Activated CD4-positive, alpha-beta T cell treated with anti-CD3 and anti-CD28 coated beads, Interleukin-2, amount 10 ng/mL, durations not matched to agents 7 days and 5 days (primary cell): ENCODE results near the gene RPSA. TPM values are rescaled to one million over a fixed set of nuclear protein-coding genes. Genes with fewer than 3 reads are reported as not detected.
A peak's percentile ranks its signal among the peaks of the same experiment; 100 is the strongest.
"Not testable (repeated sequence)": the region's sequence is repeated elsewhere in the genome, so short reads cannot be mapped to it uniquely, and the experiment has no call there.

Experiments
- CTCF ChIA-PET: fragments of 350-600 bp; sonication (Branson Sonifier 250); formaldehyde crosslinking; loops from one replicate; lab custom pipeline; 2021; ENCODE audit warnings: antibody characterized with exemption; lab: Charles Lee
- POLR2A ChIA-PET: fragments of 350-600 bp; sonication (Branson Sonifier 250); formaldehyde crosslinking; loops from one replicate; lab custom pipeline; 2021; ENCODE audit warnings: antibody characterized with exemption; lab: Charles Lee
- DNase-seq: peaks from one replicate; pipeline ENCODE4 v3.0.0-alpha.2; 2020
- H3K27ac Mint-ChIP-seq: one replicate; pipeline ENCODE4 v1.8.0; 2021; ENCODE audit warnings: mild to moderate bottlenecking, moderate library complexity, mixed read lengths
- H3K27me3 Mint-ChIP-seq: one replicate; pipeline ENCODE4 v1.8.0; 2021; ENCODE audit warnings: mixed read lengths
- H3K36me3 Mint-ChIP-seq: one replicate; pipeline ENCODE4 v1.8.0; 2021; ENCODE audit warnings: low read depth, mixed read lengths
- H3K4me1 Mint-ChIP-seq: one replicate; pipeline ENCODE4 v1.8.0; 2021; ENCODE audit warnings: mixed read lengths
- H3K4me3 Mint-ChIP-seq: one replicate; pipeline ENCODE4 v1.8.0; 2021; ENCODE audit warnings: mild to moderate bottlenecking, moderate library complexity, mixed read lengths
- H3K9me3 Mint-ChIP-seq: one replicate; pipeline ENCODE4 v1.8.0; 2021; ENCODE audit warnings: mixed read lengths
- total RNA-seq, 2 experiments: library from RNA; stranded (reverse); gene quantifications; one replicate each; pipeline ENCODE4 v1.2.3, GENCODE V29; 2021

Gene RPSA
- 1,000 to 10,000 TPM; 1,760 to 1,774 TPM for total RNA-seq

- Mint-ChIP-seq H3K9me3 (no peaks in the 10 kb centered on the region), H3K36me3 (peaks cover 57% of the 10 kb centered on the region), H3K27me3 (no peaks in the 10 kb centered on the region), H3K4me1 (peaks cover 55% of the 10 kb centered on the region), H3K4me3 (peak within 1 kb of the TSS; percentile 81), H3K27ac (peak within 1 kb of the TSS; percentile 94)
- peak; percentile 98 for DNase-seq
- CTCF ChIA-PET: interaction anchor here (1.0 to 5.0 kb wide), 10 partner anchors 9 to 347 kb away, joined by 3 to 26 read pairs (median 4); partner anchors contain the start of genes GORASP1 and TTC21A
- POLR2A ChIA-PET: interaction anchor here (1.7 kb wide), 1 partner anchor 8 kb away, joined by 9 read pairs; no protein-coding TSS in a partner anchor
Observed at GRCh38 chr3:39406368-39407258, at the start of gene RPSA. RPSA (plus strand) TSS chr3:39406720; CDS start chr3:39407654, 934 bp downstream.

GRCh38 chr3:39358333-39358732, 48.2 kb upstream of the RPSA start:
- H3K4me3 Mint-ChIP-seq: no peak overlapping the region
- H3K27ac Mint-ChIP-seq: peak overlapping the region; percentile 52
- peaks cover 15% of the 10 kb centered on the region for H3K36me3 Mint-ChIP-seq
- peaks cover 57% of the 10 kb centered on the region for H3K4me1 Mint-ChIP-seq
- no peak for DNase-seq
- H3K27me3 Mint-ChIP-seq: peaks cover 16% of the 10 kb centered on the region
- ChIA-PET CTCF (interaction anchor here (0.6 to 1.4 kb wide), 3 partner anchors 42 to 166 kb away, joined by 3 to 4 read pairs (median 3); partner anchors contain the start of gene XIRP1), POLR2A (no interaction called here)
- H3K9me3 Mint-ChIP-seq: peaks cover 7% of the 10 kb centered on the region

- ChIA-PET POLR2A (interaction anchor here (0.6 kb wide), 1 partner anchor 255 kb away, joined by 3 read pairs; no protein-coding TSS in a partner anchor), CTCF (interaction anchor here (1.1 to 1.6 kb wide), 8 partner anchors 9 to 165 kb away, joined by 3 to 8 read pairs (median 4); partner anchors contain the start of gene RPSA)
- peak; percentile 69 for DNase-seq
- H3K4me3 Mint-ChIP-seq: peak overlapping the region; percentile 59
- H3K4me1 Mint-ChIP-seq: peaks cover 62% of the 10 kb centered on the region
- H3K9me3 Mint-ChIP-seq: peaks cover 12% of the 10 kb centered on the region
- peak overlapping the region; percentile 59 for H3K27ac Mint-ChIP-seq
- peaks cover 24% of the 10 kb centered on the region for H3K27me3 Mint-ChIP-seq
- H3K36me3 Mint-ChIP-seq: peaks cover 18% of the 10 kb centered on the region
Observed at GRCh38 chr3:39361252-39361927, 45.1 kb upstream of the RPSA start.

GRCh38 chr3:39362192-39362591, 44.3 kb upstream of the RPSA start:
- Mint-ChIP-seq H3K9me3 (peaks cover 12% of the 10 kb centered on the region), H3K27ac (peak overlapping the region; percentile 59), H3K36me3 (peaks cover 19% of the 10 kb centered on the region), H3K4me3 (no peak overlapping the region), H3K4me1 (peaks cover 60% of the 10 kb centered on the region), H3K27me3 (peaks cover 22% of the 10 kb centered on the region)
- no peak for DNase-seq
- ChIA-PET POLR2A (no interaction called here), CTCF (interaction anchor here (1.5 to 1.7 kb wide), 4 partner anchors 10 to 74 kb away, joined by 4 to 8 read pairs (median 5); no protein-coding TSS in a partner anchor)

GRCh38 chr3:39362812-39363211, 43.7 kb upstream of the RPSA start:
- ChIA-PET POLR2A (no interaction called here), CTCF (interaction anchor here (1.6 to 1.7 kb wide), 3 partner anchors 9 to 17 kb away, joined by 4 to 6 read pairs (median 5); no protein-coding TSS in a partner anchor)
- Mint-ChIP-seq H3K9me3 (peaks cover 12% of the 10 kb centered on the region), H3K36me3 (peaks cover 19% of the 10 kb centered on the region), H3K27me3 (peaks cover 26% of the 10 kb centered on the region), H3K4me3 (no peak overlapping the region), H3K4me1 (peaks cover 53% of the 10 kb centered on the region), H3K27ac (peak overlapping the region; percentile 59)
- no peak for DNase-seq

- CTCF ChIA-PET: not testable (repeated sequence)
Observed at GRCh38 chr3:39370450-39370849, 36.1 kb upstream of the RPSA start.

GRCh38 chr3:39372833-39373232, 33.7 kb upstream of the RPSA start:
- peaks cover 3% of the 10 kb centered on the region for H3K4me1 Mint-ChIP-seq
- POLR2A ChIA-PET: no interaction called here
- DNase-seq: no peak

More at GRCh38 chr3:39370450-39370849, 36.1 kb upstream of the RPSA start:
- POLR2A ChIA-PET, DNase-seq, H3K4me1 Mint-ChIP-seq, H3K36me3 Mint-ChIP-seq, H3K4me3 Mint-ChIP-seq, H3K27ac Mint-ChIP-seq, H3K9me3 Mint-ChIP-seq: not testable (repeated sequence)
- H3K27me3 Mint-ChIP-seq: peaks cover 31% of the 10 kb centered on the region

GRCh38 chr3:39376959-39377634, 29.4 kb upstream of the RPSA start:
- ChIA-PET CTCF (interaction anchor here (0.6 to 3.0 kb wide), 7 partner anchors 9 to 559 kb away, joined by 3 to 22 read pairs (median 7); no protein-coding TSS in a partner anchor), POLR2A (no interaction called here)
- H3K27me3 Mint-ChIP-seq: peaks cover 8% of the 10 kb centered on the region
- no peak for DNase-seq
- H3K9me3 Mint-ChIP-seq: peaks cover 4% of the 10 kb centered on the region
- peaks cover 12% of the 10 kb centered on the region for H3K4me1 Mint-ChIP-seq
- H3K27ac Mint-ChIP-seq: no peak overlapping the region
- no peak overlapping the region for H3K4me3 Mint-ChIP-seq
- peaks cover 6% of the 10 kb centered on the region for H3K36me3 Mint-ChIP-seq

More at GRCh38 chr3:39372833-39373232, 33.7 kb upstream of the RPSA start:
- CTCF ChIA-PET: interaction anchor here (1.0 to 3.7 kb wide), 5 partner anchors 10 to 81 kb away, joined by 3 to 10 read pairs (median 3); no protein-coding TSS in a partner anchor
- H3K36me3 Mint-ChIP-seq: peaks cover 6% of the 10 kb centered on the region
- no peak overlapping the region for H3K4me3 Mint-ChIP-seq
- peaks cover 7% of the 10 kb centered on the region for H3K9me3 Mint-ChIP-seq
- no peak overlapping the region for H3K27ac Mint-ChIP-seq
- H3K27me3 Mint-ChIP-seq: peaks cover 27% of the 10 kb centered on the region

GRCh38 chr3:39378088-39378487, 28.4 kb upstream of the RPSA start:
- H3K36me3 Mint-ChIP-seq: peaks cover under 1% of the 10 kb centered on the region
- no peak overlapping the region for H3K27ac Mint-ChIP-seq
- peaks cover 20% of the 10 kb centered on the region for H3K4me1 Mint-ChIP-seq
- ChIA-PET POLR2A (interaction anchor here (0.6 to 0.8 kb wide), 2 partner anchors 86 to 122 kb away, joined by 3 to 5 read pairs; no protein-coding TSS in a partner anchor), CTCF (interaction anchor here (0.6 to 3.0 kb wide), 15 partner anchors 11 to 560 kb away, joined by 3 to 22 read pairs (median 3); partner anchors contain the start of gene RPSA)
- peaks cover under 1% of the 10 kb centered on the region for H3K9me3 Mint-ChIP-seq
- peak; percentile 75 for DNase-seq
- H3K27me3 Mint-ChIP-seq: peaks cover 5% of the 10 kb centered on the region
- H3K4me3 Mint-ChIP-seq: no peak overlapping the region

- POLR2A ChIA-PET: no interaction called here
- H3K9me3 Mint-ChIP-seq: no peaks in the 10 kb centered on the region
- peaks cover 20% of the 10 kb centered on the region for H3K4me1 Mint-ChIP-seq
- CTCF ChIA-PET: interaction anchor here (1.0 to 3.0 kb wide), 6 partner anchors 36 to 207 kb away, joined by 3 to 22 read pairs (median 8); no protein-coding TSS in a partner anchor
- no peak overlapping the region for H3K4me3 Mint-ChIP-seq
- peaks cover 3% of the 10 kb centered on the region for H3K36me3 Mint-ChIP-seq
- peaks cover 5% of the 10 kb centered on the region for H3K27me3 Mint-ChIP-seq
- DNase-seq: no peak
- no peak overlapping the region for H3K27ac Mint-ChIP-seq
Observed at GRCh38 chr3:39378957-39379777, 27.4 kb upstream of the RPSA start.

- POLR2A ChIA-PET: no interaction called here
- H3K27ac Mint-ChIP-seq: no peak overlapping the region
Observed at GRCh38 chr3:39379778-39380155, 26.8 kb upstream of the RPSA start.

More at GRCh38 chr3:39379778-39380155, 26.8 kb upstream of the RPSA start:
- peaks cover 24% of the 10 kb centered on the region for H3K4me1 Mint-ChIP-seq
- H3K9me3 Mint-ChIP-seq: no peaks in the 10 kb centered on the region
- CTCF ChIA-PET: interaction anchor here (1.0 to 1.1 kb wide), 3 partner anchors 86 to 208 kb away, joined by 3 to 6 read pairs (median 3); no protein-coding TSS in a partner anchor
- no peak overlapping the region for H3K4me3 Mint-ChIP-seq
- peaks cover 5% of the 10 kb centered on the region for H3K27me3 Mint-ChIP-seq
- H3K36me3 Mint-ChIP-seq: peaks cover 3% of the 10 kb centered on the region
- DNase-seq: no peak
